ENCODE results near the gene VMP1. TPM values are rescaled to one million over a fixed set of nuclear protein-coding genes. Genes with fewer than 3 reads are reported as not detected.
A peak's percentile ranks its signal among the peaks of the same experiment; 100 is the strongest.

VMP1 gene
- total RNA-seq, 1 experiment from 2014 or later = 83.1 TPM

- no CpG with 5 or more reads among the region's 4 CpGs for WGBS (ENCODE audit: extremely low coverage, insufficient read length, low lambda C conversion rate)
- no peaks in the 10 kb centered on the region for H3K27me3 ChIP-seq (ENCODE audit: insufficient read depth, low read length)
- no peak overlapping the region for H2AFZ ChIP-seq (ENCODE audit: low read length)
- H2BK120ac ChIP-seq (ENCODE audit: low read depth, low read length, poor library complexity, severe bottlenecking) = no peak overlapping the region
- no peak overlapping the region for H3K4me2 ChIP-seq (ENCODE audit: insufficient read depth, insufficient read length, low read length)
- Mint-ChIP-seq H3K4me3 (no peak overlapping the region), H3K27ac (peak overlapping the region in 2 of 3 experiments; percentile 67 to 77; a peak in 3 of 7 replicates), H3K9me3 (no peaks in the 10 kb centered on the region), H3K4me1 (peaks cover 37 to 39% of the 10 kb centered on the region in 2 experiments), H3K36me3 (ENCODE audit: insufficient read depth in 1 of 3, low read depth in 3 of 3) (no peaks in the 10 kb centered on the region), H3K27me3 (ENCODE audit: low read depth) (no peaks in the 10 kb centered on the region)
- H3K79me2 ChIP-seq (ENCODE audit: insufficient read depth, low read length) = no peaks in the 10 kb centered on the region
- no peak overlapping the region for H3K27ac ChIP-seq (ENCODE audit: insufficient read length, low read depth, low read length)
- no peak overlapping the region for H2BK5ac ChIP-seq (ENCODE audit: insufficient read length, low read length)
- H3K9me3 ChIP-seq (ENCODE audit: control insufficient read depth, low read depth, low read length) = no peaks in the 10 kb centered on the region
- no peak overlapping the region for H2BK20ac ChIP-seq (ENCODE audit: low read depth, low read length, poor library complexity, severe bottlenecking)
- no peak overlapping the region for H3K23ac ChIP-seq (ENCODE audit: insufficient read length, low read depth, low read length)
- no peak overlapping the region for H3K4ac ChIP-seq (ENCODE audit: low read depth, low read length)
- H3K79me1 ChIP-seq (ENCODE audit: insufficient read depth, low read depth, low read length, poor library complexity, severe bottlenecking) = no peaks in the 10 kb centered on the region
- DNase-seq = no peak
- H4K91ac ChIP-seq (ENCODE audit: insufficient read length, low read depth, low read length) = no peak overlapping the region
- H3K14ac ChIP-seq (ENCODE audit: insufficient read depth, low read length) = no peak overlapping the region
- H2BK12ac ChIP-seq (ENCODE audit: insufficient read length, low read depth, low read length) = no peak overlapping the region
- H3T11ph ChIP-seq (ENCODE audit: low read length) = no peak overlapping the region
- no peak overlapping the region for H3K18ac ChIP-seq (ENCODE audit: insufficient read length, low read depth, low read length)
- H3K56ac ChIP-seq (ENCODE audit: insufficient read length, low read depth, low read length) = no peak overlapping the region
- no peak overlapping the region for H4K5ac ChIP-seq (ENCODE audit: insufficient read length, low read depth, low read length)
- H4K8ac ChIP-seq (replicated peaks; ENCODE audit: insufficient read length, low read depth, low read length) = no peak overlapping the region
- H2AK5ac ChIP-seq (ENCODE audit: insufficient read length, low read length) = no peak overlapping the region
- H3K4me1 ChIP-seq (ENCODE audit: insufficient read depth, low read length) = peaks cover 12% of the 10 kb centered on the region
- H4K20me1 ChIP-seq (ENCODE audit: control insufficient read depth, insufficient read depth, insufficient read length) = no peaks in the 10 kb centered on the region
- H3K9ac ChIP-seq (ENCODE audit: extremely low read depth, insufficient read length, low read length) = no peak overlapping the region
- TF ChIP-seq CTCF (conservative IDR thresholded peaks at IDR 0.05) = no peak
- H3K23me2 ChIP-seq (ENCODE audit: insufficient read length, low read depth, low read length, poor library complexity, severe bottlenecking) = no peaks in the 10 kb centered on the region
- no peak overlapping the region for H2BK15ac ChIP-seq (ENCODE audit: low read depth, low read length)
Observed at GRCh38 chr17:59829217-59830006, 122.0 kb downstream of the VMP1 start.

All from H9 (cell line).